Fibroblast of the conjunctiva (primary cell): ENCODE results near the gene SMIM5.
"Not testable (repeated sequence)": the region's sequence is repeated elsewhere in the genome, so short reads cannot be mapped to it uniquely, and the experiment has no call there.

Experiments
- DNase-seq: peaks from one replicate; pipeline ENCODE4 v3.0.0-alpha.2; 2010; ENCODE audit warnings: low read depth

The SMIM5 gene

GRCh38 chr17:75632863-75633485 lies at the start of gene SMIM5:
TSS of gene SMIM5 (plus strand) at chr17:75633434. CDS start at chr17:75640202, 6,768 bp downstream.
- peak; percentile 73 for DNase-seq

GRCh38 chr17:75584849-75585175 lies 48.4 kb upstream of the SMIM5 start:
- DNase-seq = no peak

- no peak for DNase-seq
Measured at GRCh38 chr17:75587675-75588595, 45.3 kb upstream of the SMIM5 start, which contains the start of gene MYO15B. TSS of gene MYO15B (plus strand) at chr17:75587800. CDS start at chr17:75588058, 258 bp downstream.

GRCh38 chr17:75588596-75589011 lies 44.6 kb upstream of the SMIM5 start:
- DNase-seq = no peak

- DNase-seq = peak; percentile 64
Measured at GRCh38 chr17:75589012-75589918, 44.0 kb upstream of the SMIM5 start.

- DNase-seq = no peak
Measured at GRCh38 chr17:75589919-75590303, 43.3 kb upstream of the SMIM5 start.

GRCh38 chr17:75590314-75590761 lies 42.9 kb upstream of the SMIM5 start:
- no peak for DNase-seq

GRCh38 chr17:75590849-75591721 lies 42.1 kb upstream of the SMIM5 start:
- DNase-seq = no peak

- DNase-seq = no peak
Measured at GRCh38 chr17:75591722-75592302, 41.4 kb upstream of the SMIM5 start.

GRCh38 chr17:75592348-75593020 lies 40.8 kb upstream of the SMIM5 start:
- DNase-seq = no peak

GRCh38 chr17:75593430-75593829 lies 39.8 kb upstream of the SMIM5 start:
- not testable (repeated sequence) for DNase-seq

GRCh38 chr17:75594499-75595283 lies 38.5 kb upstream of the SMIM5 start:
- no peak for DNase-seq

GRCh38 chr17:75595284-75595919 lies 37.8 kb upstream of the SMIM5 start:
- no peak for DNase-seq

GRCh38 chr17:75595920-75596313 lies 37.3 kb upstream of the SMIM5 start:
- no peak for DNase-seq

GRCh38 chr17:75596320-75597087 lies 36.7 kb upstream of the SMIM5 start:
- no peak for DNase-seq

GRCh38 chr17:75601057-75601987 lies 31.9 kb upstream of the SMIM5 start:
- DNase-seq = no peak

- DNase-seq = no peak
Measured at GRCh38 chr17:75602644-75603043, 30.6 kb upstream of the SMIM5 start.
